NK-92 (cell line): ENCODE results near the gene PRPF19.
A peak's percentile ranks its signal among the peaks of the same experiment; 100 is the strongest.

Experiments used
- DNase-seq: peaks from one replicate; lab custom pipeline; 2025; ENCODE audit not compliant: unreplicated experiment; lab: John Stamatoyannopoulos, UW

The PRPF19 gene

DNA sequence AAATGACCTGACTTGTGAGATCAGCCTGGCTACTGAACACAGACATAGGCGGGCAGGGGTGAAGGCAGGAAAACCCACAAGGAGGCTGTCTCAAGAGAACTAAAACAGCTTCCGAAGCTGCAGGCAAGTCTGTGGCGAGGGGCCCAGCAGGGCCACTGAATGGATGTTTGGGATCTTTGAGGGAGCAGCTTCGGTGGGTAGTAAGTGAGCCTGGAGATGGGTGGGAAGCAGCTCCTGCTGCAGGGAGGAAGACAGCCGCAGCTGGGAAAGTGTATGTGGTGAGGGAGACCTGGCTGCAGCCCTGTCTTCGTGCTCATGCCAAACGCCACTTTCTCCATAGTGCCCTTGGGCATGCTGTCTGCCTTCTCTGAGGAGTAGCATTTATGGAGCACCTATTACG, 61.0 kb downstream of the PRPF19 start:
- DNase-seq, result no peak

- DNase-seq, result no peak
These were observed 61.5 kb downstream of the PRPF19 start for GRCh38 chr11:60844870-60845221.

DNA sequence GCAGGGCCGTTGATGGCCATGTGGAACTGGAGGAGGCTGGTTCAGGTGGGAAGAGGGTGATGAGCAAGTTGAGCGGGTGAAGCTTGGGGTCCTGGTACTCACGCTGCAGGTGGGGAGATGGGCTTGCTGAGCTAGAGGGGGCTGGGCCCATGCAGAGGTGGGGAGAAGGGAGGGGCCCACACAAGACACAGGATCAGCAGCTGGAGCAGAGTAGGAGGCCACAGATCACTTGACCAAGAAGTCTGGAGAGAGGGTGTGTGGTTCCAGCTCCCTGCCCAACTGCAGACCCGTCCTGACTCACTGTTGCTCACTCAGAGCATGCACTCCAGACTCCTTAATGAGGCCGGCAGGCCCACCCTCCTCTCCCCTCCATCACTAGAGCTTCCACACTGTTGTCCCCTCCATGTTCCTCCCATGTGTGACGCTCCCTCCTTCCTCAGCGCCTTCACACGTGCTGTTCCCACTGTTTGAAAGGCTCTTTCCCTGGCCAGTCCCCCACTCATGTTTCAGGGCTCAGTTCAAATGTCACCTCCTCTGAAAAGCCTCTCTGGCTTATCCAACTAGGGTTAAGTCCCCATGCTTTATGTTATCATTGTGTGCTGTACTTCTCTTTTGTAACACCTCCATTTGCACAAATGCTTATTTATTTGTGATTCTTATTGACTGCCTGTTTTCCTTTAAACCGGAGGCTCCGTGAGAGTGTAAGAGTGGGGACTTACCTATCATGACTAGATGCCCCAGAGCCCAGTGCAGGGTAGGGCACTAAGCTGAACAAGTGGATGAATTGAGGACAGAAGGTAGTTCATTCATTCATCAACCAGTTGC, 62.1 kb downstream of the PRPF19 start:
- DNase-seq, result no peak

DNA sequence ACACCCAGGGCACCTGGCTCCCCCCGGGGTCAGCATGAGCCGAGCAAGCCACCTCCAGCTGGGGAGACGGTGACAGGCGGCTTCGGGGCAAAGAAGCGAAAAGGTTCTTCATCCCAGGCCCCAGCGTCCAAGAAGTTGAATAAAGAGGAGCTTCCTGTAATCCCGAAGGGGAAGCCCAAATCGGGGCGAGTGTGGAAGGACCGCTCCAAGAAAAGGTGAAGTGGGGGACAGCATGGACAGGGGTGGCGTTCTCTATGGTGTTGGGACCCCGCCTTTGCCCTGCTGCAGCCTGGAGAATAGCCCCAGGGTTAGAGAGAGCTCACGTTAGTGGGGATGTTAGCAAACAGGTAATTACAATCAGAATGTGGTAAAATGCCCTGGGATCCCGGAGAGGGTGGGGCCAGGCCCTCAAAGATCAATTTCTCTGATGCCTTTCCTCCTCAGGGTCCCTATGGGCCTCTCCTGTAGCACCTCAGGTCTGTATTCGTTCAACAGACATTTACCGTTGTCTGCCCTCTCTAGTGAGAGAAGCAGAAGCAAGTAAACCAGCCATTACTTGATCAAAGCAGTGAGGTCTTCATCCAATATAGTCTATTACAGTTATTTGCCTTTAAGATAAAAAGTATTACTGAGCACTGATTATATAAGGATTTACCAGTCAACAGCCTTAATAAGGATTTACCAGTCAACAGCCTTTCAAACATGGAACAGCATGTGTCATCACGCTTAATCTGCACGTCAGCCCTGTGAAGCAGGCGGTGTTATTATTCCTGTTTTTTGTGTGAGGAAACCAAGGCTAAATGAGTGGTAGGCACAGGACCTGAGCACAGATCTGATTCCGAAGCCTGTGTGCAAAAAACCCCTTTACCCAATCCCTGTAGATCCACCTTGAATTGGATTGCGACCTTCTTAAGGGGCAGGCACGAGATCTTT, 63.5 kb downstream of the PRPF19 start:
- no peak for DNase-seq

DNA sequence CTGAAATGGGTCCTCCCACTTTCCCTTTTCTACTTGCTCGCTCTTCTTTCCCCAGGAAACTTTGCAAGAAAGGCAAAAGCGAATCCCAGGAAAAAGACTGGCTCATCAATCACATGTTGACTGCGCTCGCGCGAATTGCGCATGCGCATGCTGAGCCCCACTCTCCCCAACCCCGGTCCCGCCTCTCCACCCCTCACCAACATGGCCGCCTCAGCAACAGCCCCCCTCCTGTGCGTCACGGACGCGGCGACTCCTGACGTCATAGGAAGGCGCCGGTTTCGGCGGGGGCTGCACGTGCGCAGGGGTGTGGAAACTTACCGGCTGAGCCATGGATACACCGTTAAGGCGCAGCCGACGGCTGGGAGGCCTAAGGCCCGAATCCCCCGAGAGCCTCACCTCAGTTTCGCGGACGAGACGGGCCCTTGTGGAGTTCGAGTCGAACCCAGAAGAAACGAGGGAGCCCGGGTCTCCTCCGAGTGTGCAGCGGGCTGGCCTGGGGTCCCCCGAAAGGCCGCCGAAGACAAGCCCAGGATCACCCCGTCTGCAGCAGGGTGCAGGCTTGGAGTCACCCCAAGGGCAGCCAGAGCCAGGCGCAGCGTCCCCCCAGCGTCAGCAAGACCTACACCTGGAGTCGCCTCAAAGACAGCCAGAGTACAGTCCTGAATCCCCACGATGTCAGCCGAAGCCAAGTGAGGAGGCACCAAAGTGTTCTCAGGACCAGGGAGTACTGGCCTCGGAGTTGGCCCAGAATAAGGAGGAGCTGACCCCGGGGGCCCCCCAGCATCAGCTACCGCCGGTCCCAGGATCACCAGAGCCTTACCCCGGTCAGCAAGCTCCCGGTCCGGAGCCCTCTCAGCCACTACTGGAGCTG, 64.4 kb downstream of the PRPF19 start, which contains the start of gene CCDC86:
TSS of gene CCDC86 (plus strand) at position 317 of the 871 bp plus-strand sequence. CDS start at position 329, 12 bp downstream.
- DNase-seq, result peak; percentile 83
